Progenitor cell of endocrine pancreas (in vitro differentiated cells): ENCODE results near the gene FCAMR. TPM values are rescaled to one million over a fixed set of nuclear protein-coding genes. Genes with fewer than 3 reads are reported as not detected.

Experiments
- DNase-seq: peaks from one replicate; pipeline ENCODE4 v3.0.0; 2021; ENCODE audit warnings: low spot score; ENCODE audit not compliant: unreplicated experiment
- H3K27ac Mint-ChIP-seq: 2 replicates; pipeline ENCODE4 v1.8.0; 2021; ENCODE audit warnings: mild to moderate bottlenecking, moderate library complexity, mixed read lengths
- H3K27me3 Mint-ChIP-seq: 2 replicates; pipeline ENCODE4 v1.8.0; 2021; ENCODE audit warnings: mixed read lengths
- H3K36me3 Mint-ChIP-seq: 2 replicates; pipeline ENCODE4 v1.8.0; 2022; ENCODE audit warnings: mixed read lengths; ENCODE audit not compliant: insufficient read depth
- H3K4me1 Mint-ChIP-seq: 2 replicates; pipeline ENCODE4 v1.8.0; 2021; ENCODE audit warnings: low read depth, mixed read lengths
- H3K4me3 Mint-ChIP-seq: 2 replicates; pipeline ENCODE4 v1.8.0; 2021; ENCODE audit warnings: low read depth, mild to moderate bottlenecking, moderate library complexity, mixed read lengths
- H3K9me3 Mint-ChIP-seq: 2 replicates; pipeline ENCODE4 v1.8.0; 2021; ENCODE audit warnings: low read depth, mixed read lengths
- total RNA-seq: library from RNA; stranded (reverse); gene quantifications from 2 replicates; pipeline ENCODE4 v1.2.1, GENCODE V29; 2021
- TF ChIP-seq, protein P1 (sequence below): fragments of 200-600 bp; sonication (generic); IDR thresholded peaks from one replicate; pipeline ENCODE4 v1.5.0; 2021; ENCODE audit warnings: antibody characterized with exemption, mild to moderate bottlenecking; ENCODE audit not compliant: unreplicated experiment

Gene FCAMR
- total RNA-seq, 1 donor from 2014 or later: not detected

DNA sequence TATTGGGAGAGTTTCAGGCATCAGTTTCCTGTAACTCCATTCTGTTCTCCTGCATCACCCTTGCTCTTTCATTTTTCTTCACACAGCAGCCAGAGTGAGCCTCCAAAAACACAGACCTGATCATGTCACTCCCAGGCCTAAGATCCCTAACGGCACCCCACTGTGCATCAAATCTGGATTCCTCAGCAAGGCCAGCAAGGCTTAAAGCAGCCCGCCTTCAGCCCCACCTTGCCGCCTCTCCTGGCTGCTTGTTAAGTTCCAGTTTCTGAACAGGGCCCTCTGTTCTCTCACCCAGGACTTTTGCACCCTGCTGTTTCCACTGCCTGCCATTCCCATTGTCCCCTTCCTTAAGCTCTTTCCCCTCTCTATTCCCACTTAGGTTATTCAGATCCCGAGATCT is 33.0 kb upstream of the FCAMR start:
- Mint-ChIP-seq H3K36me3 (no peaks in the 10 kb centered on the region), H3K9me3 (peaks cover 4% of the 10 kb centered on the region), H3K4me1 (peaks cover 13% of the 10 kb centered on the region), H3K27me3 (peaks cover 62% of the 10 kb centered on the region), H3K4me3 (no peak overlapping the region), H3K27ac (no peak overlapping the region)
- DNase-seq: no peak
- TF ChIP-seq, protein P1, sequence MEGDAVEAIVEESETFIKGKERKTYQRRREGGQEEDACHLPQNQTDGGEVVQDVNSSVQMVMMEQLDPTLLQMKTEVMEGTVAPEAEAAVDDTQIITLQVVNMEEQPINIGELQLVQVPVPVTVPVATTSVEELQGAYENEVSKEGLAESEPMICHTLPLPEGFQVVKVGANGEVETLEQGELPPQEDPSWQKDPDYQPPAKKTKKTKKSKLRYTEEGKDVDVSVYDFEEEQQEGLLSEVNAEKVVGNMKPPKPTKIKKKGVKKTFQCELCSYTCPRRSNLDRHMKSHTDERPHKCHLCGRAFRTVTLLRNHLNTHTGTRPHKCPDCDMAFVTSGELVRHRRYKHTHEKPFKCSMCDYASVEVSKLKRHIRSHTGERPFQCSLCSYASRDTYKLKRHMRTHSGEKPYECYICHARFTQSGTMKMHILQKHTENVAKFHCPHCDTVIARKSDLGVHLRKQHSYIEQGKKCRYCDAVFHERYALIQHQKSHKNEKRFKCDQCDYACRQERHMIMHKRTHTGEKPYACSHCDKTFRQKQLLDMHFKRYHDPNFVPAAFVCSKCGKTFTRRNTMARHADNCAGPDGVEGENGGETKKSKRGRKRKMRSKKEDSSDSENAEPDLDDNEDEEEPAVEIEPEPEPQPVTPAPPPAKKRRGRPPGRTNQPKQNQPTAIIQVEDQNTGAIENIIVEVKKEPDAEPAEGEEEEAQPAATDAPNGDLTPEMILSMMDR: no peak

DNA sequence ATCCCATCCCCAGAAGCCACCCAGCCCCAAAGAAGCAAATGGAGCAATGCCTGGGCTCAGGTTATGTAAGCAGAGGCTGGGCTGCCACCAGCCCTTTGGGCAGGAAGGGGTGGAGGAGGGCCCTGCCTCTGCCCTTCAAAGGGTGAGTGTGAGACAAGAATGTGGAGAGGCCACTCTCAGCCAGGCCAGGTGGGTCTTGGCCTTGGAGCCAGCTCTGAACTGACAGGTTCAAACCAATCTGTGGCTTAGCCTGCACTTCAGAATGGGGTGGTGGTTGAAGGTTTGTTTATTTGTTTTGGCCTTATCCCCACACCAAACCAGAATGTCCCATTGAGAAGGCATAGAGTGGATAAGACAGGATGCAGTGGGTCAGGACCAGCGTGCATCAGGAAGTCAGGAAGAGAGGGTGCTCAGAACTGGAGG is 32.5 kb upstream of the FCAMR start:
- H3K27ac Mint-ChIP-seq: no peak overlapping the region
- H3K4me1 Mint-ChIP-seq: peaks cover 13% of the 10 kb centered on the region
- TF ChIP-seq, protein P1: no peak
- peaks cover 62% of the 10 kb centered on the region for H3K27me3 Mint-ChIP-seq
- peaks cover 3% of the 10 kb centered on the region for H3K9me3 Mint-ChIP-seq
- no peak for DNase-seq
- H3K36me3 Mint-ChIP-seq: no peaks in the 10 kb centered on the region
- no peak overlapping the region for H3K4me3 Mint-ChIP-seq

DNA sequence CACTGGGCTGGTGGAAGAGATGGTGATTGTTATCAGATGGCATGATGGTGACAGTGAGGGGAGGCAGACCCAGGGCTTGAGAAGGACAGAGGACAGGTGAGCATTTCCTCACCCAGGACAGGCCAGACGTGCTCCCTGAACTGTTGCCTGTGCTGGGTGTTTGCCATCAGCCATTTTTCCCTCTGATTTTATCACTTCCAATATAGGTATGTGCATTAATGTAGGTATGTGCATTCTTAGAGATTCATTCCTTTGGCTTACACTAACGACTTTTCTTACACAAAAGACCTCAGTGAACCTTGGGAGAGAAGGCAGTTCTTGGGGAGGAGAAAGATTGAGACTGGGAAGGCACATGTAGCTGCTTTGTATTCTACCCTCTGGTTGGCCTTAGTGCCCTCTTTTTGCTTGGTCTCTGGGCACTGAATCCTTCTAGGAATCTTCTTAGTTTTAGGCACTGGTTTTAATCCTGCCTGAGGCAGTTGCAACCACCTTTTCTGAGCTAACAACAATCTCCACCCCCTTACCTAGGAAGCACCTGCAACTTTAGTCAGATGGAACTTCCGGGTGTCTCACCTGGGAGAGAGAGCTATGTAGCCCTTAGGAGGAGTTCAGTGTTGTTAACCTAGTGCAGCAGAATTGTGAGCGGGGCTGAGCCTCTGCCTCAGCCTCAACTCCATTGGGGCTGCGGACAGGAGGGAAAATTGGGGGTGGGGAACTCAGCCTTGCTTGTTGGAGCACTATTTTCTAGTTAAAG is 31.4 kb upstream of the FCAMR start:
- Mint-ChIP-seq H3K4me1 (peaks cover 6% of the 10 kb centered on the region), H3K9me3 (no peaks in the 10 kb centered on the region), H3K4me3 (no peak overlapping the region), H3K36me3 (no peaks in the 10 kb centered on the region), H3K27ac (no peak overlapping the region), H3K27me3 (peaks cover 55% of the 10 kb centered on the region)
- no peak for DNase-seq
- TF ChIP-seq, protein P1: no peak

DNA sequence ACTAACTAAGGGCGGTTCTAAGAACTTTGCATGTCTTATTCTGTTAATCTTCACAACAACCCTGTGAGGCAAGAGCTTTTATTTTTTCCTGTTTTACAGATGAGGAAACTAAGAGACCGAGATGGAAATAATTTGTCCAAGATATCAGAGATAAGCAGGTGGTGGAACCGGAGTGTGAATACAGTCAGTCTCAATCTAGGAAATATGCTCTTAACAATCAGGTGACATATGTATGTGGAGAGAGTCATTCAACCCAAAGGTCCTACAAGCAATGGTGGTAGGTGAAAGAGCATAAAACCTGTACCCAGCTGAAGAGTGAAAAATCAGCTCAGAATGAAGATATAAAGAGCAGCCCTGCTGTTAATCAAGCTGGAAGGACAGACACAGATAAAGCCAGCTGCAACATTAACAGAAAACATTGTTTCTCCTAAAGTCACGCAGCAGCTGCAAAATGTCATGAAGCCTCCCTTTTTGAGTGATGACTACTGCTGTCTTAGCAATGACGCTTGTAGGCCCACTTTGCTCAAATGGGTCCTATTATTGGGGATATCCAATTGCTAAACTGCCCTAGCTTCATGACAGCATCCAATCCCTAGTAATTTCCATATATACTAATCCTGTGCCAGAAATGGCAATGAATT is 30.5 kb upstream of the FCAMR start:
- H3K27ac Mint-ChIP-seq: no peak overlapping the region
- no peak for DNase-seq
- H3K27me3 Mint-ChIP-seq: peaks cover 47% of the 10 kb centered on the region
- TF ChIP-seq, protein P1: no peak
- H3K4me3 Mint-ChIP-seq: no peak overlapping the region
- no peaks in the 10 kb centered on the region for H3K36me3 Mint-ChIP-seq
- H3K4me1 Mint-ChIP-seq: peaks cover 6% of the 10 kb centered on the region
- H3K9me3 Mint-ChIP-seq: no peaks in the 10 kb centered on the region

DNA sequence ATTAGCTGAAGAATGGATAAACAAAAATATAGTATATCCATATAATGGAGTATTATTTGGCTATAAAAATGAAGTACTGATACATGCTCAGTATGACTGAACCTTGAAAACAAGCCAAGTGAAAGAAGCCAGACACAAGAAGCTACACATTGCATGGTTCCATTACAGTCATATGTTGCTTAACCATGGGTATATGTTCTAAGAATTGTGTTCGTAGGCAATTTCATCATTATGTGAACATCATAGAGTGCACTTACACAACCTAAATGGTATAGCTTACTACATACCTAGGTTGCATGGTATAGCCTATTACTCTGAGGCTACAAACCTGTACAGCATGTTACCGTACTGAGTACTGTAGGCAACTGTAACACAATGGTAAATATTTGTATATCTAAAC is 28.6 kb upstream of the FCAMR start:
- no peak for DNase-seq
- H3K36me3 Mint-ChIP-seq: no peaks in the 10 kb centered on the region
- peaks cover 39% of the 10 kb centered on the region for H3K27me3 Mint-ChIP-seq
- TF ChIP-seq, protein P1: no peak
- H3K4me1 Mint-ChIP-seq: peaks cover 3% of the 10 kb centered on the region
- no peak overlapping the region for H3K4me3 Mint-ChIP-seq
- H3K9me3 Mint-ChIP-seq: no peaks in the 10 kb centered on the region
- no peak overlapping the region for H3K27ac Mint-ChIP-seq
